Mesendoderm (in vitro differentiated cells): ENCODE results near the gene ABTB2.

Experiments used
- DNase-seq: peaks from one replicate; pipeline ENCODE4 v3.0.0; 2013
- H2AK5ac ChIP-seq: 2 replicates; pipeline ENCODE4 v1.6.1; 2013; ENCODE audit warnings: low read length, inconsistent platforms
- H2BK120ac ChIP-seq: 2 replicates; pipeline ENCODE4 v1.6.1; 2013; ENCODE audit warnings: low read depth, mild to moderate bottlenecking, low read length, moderate library complexity, mixed read lengths
- H2BK15ac ChIP-seq: replicated peaks from 2 replicates; pipeline ENCODE4 v1.6.1; 2013; ENCODE audit warnings: low read depth, mild to moderate bottlenecking, moderate library complexity
- H2BK5ac ChIP-seq: 2 replicates; pipeline ENCODE4 v1.6.1; 2013; ENCODE audit warnings: low read length, inconsistent platforms
- H3K18ac ChIP-seq: 2 replicates; pipeline ENCODE4 v1.6.1; 2013; ENCODE audit warnings: mild to moderate bottlenecking, low read length, mixed read lengths
- H3K23ac ChIP-seq: one replicate; pipeline ENCODE4 v1.6.1; 2013; ENCODE audit warnings: low read length
- H3K27ac ChIP-seq: 2 replicates; pipeline ENCODE4 v1.5.1; 2013; ENCODE audit warnings: low read depth, mild to moderate bottlenecking, inconsistent platforms, low read length, moderate library complexity
- H3K27me3 ChIP-seq: 2 replicates; pipeline ENCODE4 v1.6.1; 2013; ENCODE audit warnings: low read length, control low read depth, mild to moderate bottlenecking, inconsistent platforms; ENCODE audit not compliant: insufficient read depth, poor library complexity
- H3K36me3 ChIP-seq: 2 replicates; pipeline ENCODE4 v1.6.1; 2013; ENCODE audit warnings: low read length, inconsistent platforms; ENCODE audit not compliant: control insufficient read depth, insufficient read depth
- H3K4ac ChIP-seq: one replicate; pipeline ENCODE4 v1.6.1; 2013; ENCODE audit warnings: low read depth, mild to moderate bottlenecking, low read length, moderate library complexity
- H3K4me1 ChIP-seq: 2 replicates; pipeline ENCODE4 v1.6.1; 2013; ENCODE audit warnings: low read depth, low read length, inconsistent platforms; ENCODE audit not compliant: control insufficient read depth
- H3K4me2 ChIP-seq: 2 replicates; pipeline ENCODE4 v1.6.1; 2013; ENCODE audit warnings: low read length
- H3K4me3 ChIP-seq: 2 replicates; pipeline ENCODE4 v1.5.1; 2013; ENCODE audit warnings: mild to moderate bottlenecking, low read length
- H3K56ac ChIP-seq: one replicate; pipeline ENCODE4 v1.6.1; 2013; ENCODE audit warnings: low read length
- H3K79me1 ChIP-seq: 2 replicates; pipeline ENCODE4 v1.6.1; 2013; ENCODE audit warnings: low read length, inconsistent platforms
- H3K79me2 ChIP-seq: 2 replicates; pipeline ENCODE4 v1.6.1; 2013; ENCODE audit warnings: mild to moderate bottlenecking, low read length; ENCODE audit not compliant: control insufficient read depth, insufficient read depth
- H3K9ac ChIP-seq: 2 replicates; pipeline ENCODE4 v1.6.1; 2013; ENCODE audit warnings: low read length, inconsistent platforms
- H4K5ac ChIP-seq: one replicate; pipeline ENCODE4 v1.6.1; 2013; ENCODE audit warnings: low read length
- H4K8ac ChIP-seq: one replicate; pipeline ENCODE4 v1.6.1; 2013; ENCODE audit warnings: low read depth, mild to moderate bottlenecking, control low read depth, low read length, moderate library complexity
- WGBS: extraction: QIAGEN DNeasy Blood & Tissue Kit; methylation state at CpG from one replicate; pipeline ENCODE4 v1.1.7; 2013; ENCODE audit warnings: low lambda C conversion rate, missing lambda C conversion rate; ENCODE audit not compliant: insufficient coverage; ENCODE audit errors: extremely low coverage; 5-methylcytosine and 5-hydroxymethylcytosine counted together

The ABTB2 gene

GRCh38 chr11:34266090-34266912, 91.5 kb downstream of the ABTB2 start:
- Histone ChIP-seq H3K56ac (no peak overlapping the region), H3K4ac (no peak overlapping the region), H3K18ac (no peak overlapping the region), H2BK5ac (no peak overlapping the region), H2BK15ac (no peak overlapping the region), H3K79me1 (no peaks in the 10 kb centered on the region), H3K4me3 (no peak overlapping the region), H3K79me2 (no peaks in the 10 kb centered on the region), H2AK5ac (no peak overlapping the region), H3K4me1 (no peaks in the 10 kb centered on the region), H3K27ac (no peak overlapping the region), H3K4me2 (no peak overlapping the region), H3K36me3 (no peaks in the 10 kb centered on the region), H3K23ac (no peak overlapping the region), H3K9ac (no peak overlapping the region), H3K27me3 (no peaks in the 10 kb centered on the region), H4K8ac (no peak overlapping the region), H4K5ac (no peak overlapping the region), H2BK120ac (no peak overlapping the region)
- DNase-seq = no peak
- no CpG with 5 or more reads among the region's 11 CpGs for WGBS

GRCh38 chr11:34264303-34265110, 93.3 kb downstream of the ABTB2 start:
- Histone ChIP-seq H2BK5ac (no peak overlapping the region), H3K56ac (no peak overlapping the region), H3K18ac (no peak overlapping the region), H4K8ac (no peak overlapping the region), H3K27ac (no peak overlapping the region), H3K79me1 (no peaks in the 10 kb centered on the region), H2BK15ac (no peak overlapping the region), H4K5ac (no peak overlapping the region), H3K9ac (no peak overlapping the region), H3K27me3 (no peaks in the 10 kb centered on the region), H2AK5ac (no peak overlapping the region), H3K4me3 (no peak overlapping the region), H2BK120ac (no peak overlapping the region), H3K23ac (no peak overlapping the region), H3K4me1 (no peaks in the 10 kb centered on the region), H3K79me2 (no peaks in the 10 kb centered on the region), H3K4ac (no peak overlapping the region), H3K4me2 (no peak overlapping the region), H3K36me3 (no peaks in the 10 kb centered on the region)
- no peak for DNase-seq
- WGBS = no CpG with 5 or more reads among the region's 11 CpGs

- Histone ChIP-seq H3K9ac (no peak overlapping the region), H3K4me1 (no peaks in the 10 kb centered on the region), H4K8ac (no peak overlapping the region), H2AK5ac (no peak overlapping the region), H3K4ac (no peak overlapping the region), H2BK15ac (no peak overlapping the region), H2BK5ac (no peak overlapping the region), H3K23ac (no peak overlapping the region), H3K36me3 (no peaks in the 10 kb centered on the region), H3K4me3 (no peak overlapping the region), H3K4me2 (no peak overlapping the region), H2BK120ac (no peak overlapping the region), H3K27me3 (no peaks in the 10 kb centered on the region), H3K27ac (no peak overlapping the region), H3K18ac (no peak overlapping the region), H4K5ac (no peak overlapping the region), H3K79me2 (no peaks in the 10 kb centered on the region), H3K56ac (no peak overlapping the region), H3K79me1 (no peaks in the 10 kb centered on the region)
- no CpG with 5 or more reads among the region's 7 CpGs for WGBS
- DNase-seq = peak; percentile 83
Measured at GRCh38 chr11:34263441-34264091, 94.2 kb downstream of the ABTB2 start.

- Histone ChIP-seq H3K4ac (no peak overlapping the region), H2AK5ac (no peak overlapping the region), H3K56ac (no peak overlapping the region), H4K5ac (no peak overlapping the region), H3K4me1 (no peaks in the 10 kb centered on the region), H2BK15ac (no peak overlapping the region), H3K79me2 (no peaks in the 10 kb centered on the region), H3K9ac (no peak overlapping the region), H4K8ac (no peak overlapping the region), H3K4me2 (no peak overlapping the region), H3K27ac (no peak overlapping the region), H3K23ac (no peak overlapping the region), H2BK120ac (no peak overlapping the region), H2BK5ac (no peak overlapping the region), H3K4me3 (no peak overlapping the region), H3K18ac (no peak overlapping the region), H3K27me3 (no peaks in the 10 kb centered on the region), H3K36me3 (no peaks in the 10 kb centered on the region), H3K79me1 (no peaks in the 10 kb centered on the region)
- no CpG with 5 or more reads among the region's 8 CpGs for WGBS
- DNase-seq = no peak
Measured at GRCh38 chr11:34262531-34263081, 95.2 kb downstream of the ABTB2 start.

- no CpG with 5 or more reads among the region's 1 CpG for WGBS
- no peak overlapping the region for H4K8ac ChIP-seq
- no peak overlapping the region for H3K4me2 ChIP-seq
- H3K79me2 ChIP-seq = no peaks in the 10 kb centered on the region
- H2BK5ac ChIP-seq = no peak overlapping the region
- no peak overlapping the region for H2BK120ac ChIP-seq
- H3K79me1 ChIP-seq = no peaks in the 10 kb centered on the region
- no peak for DNase-seq
- no peak overlapping the region for H3K56ac ChIP-seq
- H3K4ac ChIP-seq = no peak overlapping the region
- H3K27ac ChIP-seq = no peak overlapping the region
- H3K9ac ChIP-seq = no peak overlapping the region
- H2AK5ac ChIP-seq = no peak overlapping the region
- H3K23ac ChIP-seq = no peak overlapping the region
- H3K27me3 ChIP-seq = no peaks in the 10 kb centered on the region
- no peak overlapping the region for H2BK15ac ChIP-seq
- H3K4me1 ChIP-seq = no peaks in the 10 kb centered on the region
- no peak overlapping the region for H3K18ac ChIP-seq
- H4K5ac ChIP-seq = no peak overlapping the region
- no peaks in the 10 kb centered on the region for H3K36me3 ChIP-seq
- no peak overlapping the region for H3K4me3 ChIP-seq
Measured at GRCh38 chr11:34261820-34262219, 96.0 kb downstream of the ABTB2 start.
